Transverse colon (tissue), 4 donors: Measurements from ENCODE around the gene SPRYD4. TPM values are rescaled to one million over a fixed set of nuclear protein-coding genes. Genes with fewer than 3 reads are reported as not detected.
A peak's percentile ranks its signal among the peaks of the same experiment; 100 is the strongest.

ENCODE experiments used
- DNase-seq: peaks from one replicate; pipeline ENCODE4 v3.0.0-alpha.2; 2019
- H3K27ac ChIP-seq, 4 donors: fragments of 200-600 bp; sonication (generic); 2 replicates each; pipeline ENCODE4 v1.5.1; 2016 to 2018; ENCODE audit warnings: inconsistent platforms in 4 of 4
- H3K27me3 ChIP-seq: fragments of 200-600 bp; sonication (generic); 2 replicates; pipeline ENCODE4 v1.5.1; 2017; ENCODE audit warnings: inconsistent platforms
- H3K36me3 ChIP-seq, 4 donors: fragments of 200-600 bp; sonication (generic); 2 replicates each; pipeline ENCODE4 v1.5.1; 2017 to 2019; ENCODE audit warnings: inconsistent platforms in 4 of 4
- H3K4me1 ChIP-seq, 4 donors: fragments of 200-600 bp; sonication (generic); 2 replicates each; pipeline ENCODE4 v1.5.1; 2017 to 2020; ENCODE audit warnings: inconsistent platforms in 4 of 4
- H3K4me3 ChIP-seq, 4 donors: fragments of 200-600 bp; sonication (generic); 1 replicate in 1 of 4; 2 replicates in 3 of 4; pipeline versions ENCODE4 v1.5.1 to v1.6.1; 2017 to 2019; ENCODE audit warnings: inconsistent platforms in 4 of 4
- H3K9me3 ChIP-seq, 2 donors: fragments of 200-600 bp; sonication (generic); 2 replicates each; pipeline ENCODE4 v1.5.1; 2017 to 2019; ENCODE audit warnings: inconsistent platforms in 2 of 2
- EP300 ChIP-seq: sonication (generic); formaldehyde crosslinking; IDR thresholded peaks from one replicate; pipeline ENCODE4 v1.6.1; 2017; ENCODE audit warnings: antibody characterized with exemption, low read depth
- POLR2A ChIP-seq: fragments of 450-650 bp; IDR thresholded peaks from one replicate; pipeline ENCODE4 v1.6.1; 2016; ENCODE audit warnings: antibody characterized with exemption, mild to moderate bottlenecking, moderate library complexity
- POLR2AphosphoS5 ChIP-seq, 3 donors: sonication (generic); formaldehyde crosslinking; IDR thresholded peaks; one replicate each; pipeline ENCODE4 v1.6.1; 2016; ENCODE audit warnings: antibody characterized with exemption in 3 of 3
- WGBS, 2 donors: methylation state at CpG; one replicate each; pipeline ENCODE4 v1.1.5; 2018; ENCODE audit warnings: low coverage in 1 of 2; 5-methylcytosine and 5-hydroxymethylcytosine counted together
- in situ Hi-C, 4 donors: fragments of 200-750 bp; cut with MboI; loops; one replicate each; pipeline versions ENCODE4 v1.15.0 to v1.15.1; 2017; ENCODE audit warnings: low sequenced_read_pairs in 3 of 4, low pct_ligation_motif_present in 1 of 4, low pct_unique_long_range_greater_than_20kb in 1 of 4
- intact Hi-C: fragments of 100-400 bp; cut with DNase I; formaldehyde crosslinking; loops from one replicate; pipeline ENCODE4 v1.15.1; 2023; ENCODE audit warnings: low total_unique reads
- total RNA-seq, 4 donors: library from RNA; depleted of rRNA; stranded (reverse); fragments of >200 nt; gene quantifications; one replicate each; pipeline ENCODE4 v1.1.0, GENCODE V29; 2016
- TF ChIP-seq, protein P1 (sequence below), 5 experiments: fragments of 200-600 bp in 3 of 5; fragments of 450-650 bp in 2 of 5; sonication (generic) in 3 of 5; IDR thresholded peaks; 1 replicate in 2 of 5; 2 replicates in 3 of 5; pipeline ENCODE4 v1.5.1; 2016 to 2017; ENCODE audit warnings: antibody characterized with exemption in 5 of 5, inconsistent platforms in 3 of 5, mild to moderate bottlenecking in 2 of 5, moderate library complexity in 1 of 5

SPRYD4 gene
- total RNA-seq, 4 donors from 2014 or later, result 3.0 to 11.5 (median 3.9) TPM

DNA sequence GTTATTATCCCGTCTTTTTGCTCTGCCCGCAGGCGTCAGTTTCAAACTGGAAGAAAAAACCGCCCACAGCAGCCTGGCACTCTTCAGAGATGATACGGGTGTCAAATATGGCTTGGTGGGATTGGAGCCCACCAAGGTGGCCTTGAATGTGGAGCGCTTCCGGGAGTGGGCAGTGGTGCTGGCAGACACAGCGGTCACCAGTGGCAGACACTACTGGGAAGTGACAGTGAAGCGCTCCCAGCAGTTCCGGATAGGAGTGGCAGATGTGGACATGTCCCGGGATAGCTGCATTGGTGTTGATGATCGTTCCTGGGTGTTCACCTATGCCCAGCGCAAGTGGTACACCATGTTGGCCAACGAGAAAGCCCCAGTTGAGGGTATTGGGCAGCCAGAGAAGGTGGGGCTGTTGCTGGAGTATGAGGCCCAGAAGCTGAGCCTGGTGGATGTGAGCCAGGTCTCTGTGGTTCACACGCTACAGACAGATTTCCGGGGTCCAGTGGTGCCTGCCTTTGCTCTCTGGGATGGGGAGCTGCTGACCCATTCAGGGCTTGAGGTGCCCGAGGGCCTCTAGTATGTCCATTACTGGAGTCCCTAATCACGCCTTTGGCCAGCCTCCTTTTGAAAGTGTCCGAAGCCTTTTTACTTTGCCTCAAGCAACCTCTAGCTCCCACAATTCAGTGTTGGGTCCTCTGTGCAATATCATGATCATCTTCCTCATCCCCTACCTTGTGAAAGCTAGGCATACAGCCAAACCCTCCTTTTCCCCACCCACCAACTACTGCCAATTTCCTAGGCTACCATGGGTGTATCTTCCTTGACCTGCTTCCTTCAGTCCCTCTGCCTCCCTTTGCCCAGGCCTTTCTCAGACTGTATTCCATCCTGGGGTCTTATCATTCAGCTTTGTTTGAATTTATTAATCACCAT lies 891 bp downstream of the SPRYD4 start:
- WGBS, 2 donors, result 39 to 93% methylated on average over 2 to 19 of the region's 19 CpGs
- H3K27ac ChIP-seq, result peak overlapping the region; percentile 86 to 92 (median 88)
- intact Hi-C loops (no loop called here), in situ Hi-C loops (loop anchor here in 3 of 4 donors (5.0 to 25.0 kb wide), 4 partner anchors 132 to 277 kb away; partner anchors contain the start of genes CNPY2 (in 1 of the 3), IL23A (in 1 of the 3) and PAN2 (in 1 of the 3))
- peaks cover 7 to 17% (median 12%) of the 10 kb centered on the region in 4 donors for H3K4me1 ChIP-seq
- TF ChIP-seq EP300 (no peak), POLR2A (no peak), POLR2AphosphoS5 (IDR thresholded peaks at IDR 0.05) (peak in 1 of 3 donors; percentile 17)
- TF ChIP-seq, protein P1, sequence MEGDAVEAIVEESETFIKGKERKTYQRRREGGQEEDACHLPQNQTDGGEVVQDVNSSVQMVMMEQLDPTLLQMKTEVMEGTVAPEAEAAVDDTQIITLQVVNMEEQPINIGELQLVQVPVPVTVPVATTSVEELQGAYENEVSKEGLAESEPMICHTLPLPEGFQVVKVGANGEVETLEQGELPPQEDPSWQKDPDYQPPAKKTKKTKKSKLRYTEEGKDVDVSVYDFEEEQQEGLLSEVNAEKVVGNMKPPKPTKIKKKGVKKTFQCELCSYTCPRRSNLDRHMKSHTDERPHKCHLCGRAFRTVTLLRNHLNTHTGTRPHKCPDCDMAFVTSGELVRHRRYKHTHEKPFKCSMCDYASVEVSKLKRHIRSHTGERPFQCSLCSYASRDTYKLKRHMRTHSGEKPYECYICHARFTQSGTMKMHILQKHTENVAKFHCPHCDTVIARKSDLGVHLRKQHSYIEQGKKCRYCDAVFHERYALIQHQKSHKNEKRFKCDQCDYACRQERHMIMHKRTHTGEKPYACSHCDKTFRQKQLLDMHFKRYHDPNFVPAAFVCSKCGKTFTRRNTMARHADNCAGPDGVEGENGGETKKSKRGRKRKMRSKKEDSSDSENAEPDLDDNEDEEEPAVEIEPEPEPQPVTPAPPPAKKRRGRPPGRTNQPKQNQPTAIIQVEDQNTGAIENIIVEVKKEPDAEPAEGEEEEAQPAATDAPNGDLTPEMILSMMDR (IDR thresholded peaks at IDR 0.05), result no peak
- no peaks in the 10 kb centered on the region for H3K27me3 ChIP-seq
- no peaks in the 10 kb centered on the region for H3K36me3 ChIP-seq
- H3K4me3 ChIP-seq, result peak overlapping the region; percentile 55 to 96 (median 65)
- no peaks in the 10 kb centered on the region for H3K9me3 ChIP-seq
- peak; percentile 44 for DNase-seq

DNA sequence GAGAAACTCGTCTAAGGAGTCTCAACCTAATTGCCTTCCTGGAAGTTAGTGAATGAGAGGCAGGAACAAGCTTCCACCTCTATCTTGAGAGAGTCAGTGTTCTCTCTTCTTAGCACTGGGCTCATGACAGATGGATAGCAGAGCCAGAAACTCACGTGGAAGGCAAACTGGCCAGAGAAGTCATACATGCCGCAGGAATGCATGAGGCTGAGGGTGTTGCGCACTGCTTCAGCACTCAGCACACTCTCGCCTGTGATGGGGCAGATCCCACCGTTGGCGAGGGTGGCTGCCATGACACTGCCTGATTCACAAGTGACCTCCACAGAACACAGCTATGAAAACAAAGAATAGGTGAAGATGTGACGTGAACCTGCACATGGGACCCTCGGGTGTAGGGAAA lies 6.0 kb downstream of the SPRYD4 start:
- H3K4me3 ChIP-seq, result no peak overlapping the region
- in situ Hi-C loops, result loop anchor here in 1 of 4 donors (25.0 kb wide), 1 partner anchor 137 kb away; the partner anchor contains the start of genes IL23A and PAN2
- no peaks in the 10 kb centered on the region for H3K36me3 ChIP-seq
- 93 to 100% methylated on average over 2 to 9 of the region's 9 CpGs for WGBS, 2 donors
- no peak overlapping the region for H3K27ac ChIP-seq
- H3K4me1 ChIP-seq, result peaks cover 2 to 5% (median 3%) of the 10 kb centered on the region in 4 donors
- intact Hi-C loops, result no loop called here
- no peak for DNase-seq
- no peaks in the 10 kb centered on the region for H3K27me3 ChIP-seq
- no peak for TF ChIP-seq EP300
- TF ChIP-seq, protein P1 (IDR thresholded peaks at IDR 0.05), result no peak
- no peak for TF ChIP-seq POLR2A
- no peak for TF ChIP-seq POLR2AphosphoS5 (IDR thresholded peaks at IDR 0.05)
- no peaks in the 10 kb centered on the region for H3K9me3 ChIP-seq

DNA sequence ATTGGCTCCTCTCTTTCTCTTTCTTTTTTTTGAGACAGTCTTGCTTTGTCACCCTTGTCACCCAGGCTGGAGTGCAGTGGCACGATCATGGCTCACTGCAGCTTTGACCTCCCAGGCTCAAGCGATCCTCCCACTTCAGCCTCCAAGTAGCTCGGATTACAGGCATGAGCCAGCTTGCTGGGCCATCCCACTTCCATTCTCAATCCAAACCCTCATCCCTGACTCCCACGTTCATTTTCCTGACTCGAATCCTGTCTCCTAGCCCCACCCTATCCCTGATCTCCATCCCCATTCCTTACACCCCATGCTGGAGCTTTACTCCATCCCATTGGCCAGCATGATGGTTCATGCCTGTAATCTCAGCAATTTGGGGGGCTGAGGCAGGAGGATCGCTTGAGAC lies 7.8 kb downstream of the SPRYD4 start:
- in situ Hi-C loops, result no loop called here
- no peak overlapping the region for H3K27ac ChIP-seq
- no peaks in the 10 kb centered on the region for H3K9me3 ChIP-seq
- no peaks in the 10 kb centered on the region for H3K27me3 ChIP-seq
- TF ChIP-seq POLR2A (no peak), POLR2AphosphoS5 (IDR thresholded peaks at IDR 0.05) (no peak), EP300 (no peak)
- TF ChIP-seq, protein P1 (IDR thresholded peaks at IDR 0.05), result no peak
- WGBS, 2 donors, result 87 to 89% methylated on average over 3 to 6 of the region's 6 CpGs
- no peaks in the 10 kb centered on the region for H3K36me3 ChIP-seq
- DNase-seq, result no peak
- no peak overlapping the region for H3K4me3 ChIP-seq
- no peaks in the 10 kb centered on the region for H3K4me1 ChIP-seq
- intact Hi-C loops, result no loop called here

DNA sequence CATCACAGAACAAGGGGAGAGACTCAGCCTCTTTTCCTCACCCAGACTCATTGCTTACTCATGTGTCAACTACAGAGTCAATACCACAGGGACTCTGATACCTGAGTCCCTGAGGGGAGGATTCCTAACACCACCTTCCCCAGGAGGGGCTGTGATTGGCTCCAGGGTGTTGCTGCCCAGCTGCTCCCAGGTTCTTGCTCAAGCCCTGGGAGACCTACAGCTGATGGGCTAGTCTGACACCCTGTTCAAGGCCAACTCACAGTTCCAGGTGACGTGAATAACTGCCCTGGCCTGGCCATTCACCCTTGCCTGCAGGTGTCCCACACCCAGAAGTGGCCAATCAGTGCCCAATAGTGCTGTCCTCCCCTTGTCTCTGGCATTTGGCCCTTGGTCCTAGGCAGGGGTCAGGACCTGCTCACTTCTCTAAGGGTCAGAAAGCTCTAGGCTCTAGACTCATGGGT lies 8.6 kb downstream of the SPRYD4 start:
- intact Hi-C loops (no loop called here), in situ Hi-C loops (no loop called here)
- TF ChIP-seq, protein P1 (IDR thresholded peaks at IDR 0.05), result no peak
- TF ChIP-seq POLR2AphosphoS5 (IDR thresholded peaks at IDR 0.05), result no peak
- TF ChIP-seq EP300, result no peak
- no peak for TF ChIP-seq POLR2A
- Histone ChIP-seq H3K4me3 (no peak overlapping the region), H3K9me3 (no peaks in the 10 kb centered on the region), H3K27me3 (no peaks in the 10 kb centered on the region), H3K4me1 (no peaks in the 10 kb centered on the region), H3K27ac (no peak overlapping the region), H3K36me3 (no peaks in the 10 kb centered on the region)
- WGBS, 2 donors, result no CpG with 5 or more reads among the region's 1 CpG
- no peak for DNase-seq
